Hindlimb muscle (tissue), 1 donor: ENCODE measurements around the gene PRR14L. TPM values are rescaled to one million over a fixed set of nuclear protein-coding genes. Genes with fewer than 3 reads are reported as not detected.

Experiments
- DNase-seq: peaks from one replicate; pipeline ENCODE4 v3.0.0-alpha.2; 2013
- polyA plus RNA-seq: library from polyadenylated mRNA; unstranded; fragments of 120-200 nt; gene quantifications from one replicate; pipeline ENCODE4 v1.2.1, GENCODE V29; 2013; ENCODE audit not compliant: insufficient read length

The PRR14L gene
- polyA plus RNA-seq, 1 donor: 19.5 TPM

- DNase-seq: no peak
Measured at GRCh38 chr22:31637891-31638618, 111.9 kb downstream of the PRR14L start.

DNA sequence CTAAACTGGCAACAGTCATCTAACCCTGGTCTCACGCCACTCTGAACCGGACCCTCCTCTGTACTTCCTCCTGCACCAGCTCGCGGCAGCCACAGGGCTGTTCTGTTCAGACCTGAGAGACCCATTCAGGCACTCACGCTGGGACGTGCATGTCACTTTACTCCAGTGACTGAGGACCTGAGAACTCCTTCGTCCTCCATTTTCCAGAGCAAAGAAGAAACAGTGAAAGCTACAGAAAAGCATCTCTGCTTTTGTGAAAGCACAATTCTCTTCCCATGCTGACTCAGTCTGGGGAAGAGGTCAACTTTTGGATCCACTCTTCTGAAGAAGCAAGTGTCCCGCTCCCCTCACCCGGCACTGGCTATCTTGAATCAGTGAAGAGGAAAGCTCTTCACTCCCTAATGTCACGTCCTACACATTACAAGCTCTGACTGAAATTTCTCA, 112.5 kb downstream of the PRR14L start:
- DNase-seq: no peak

DNA sequence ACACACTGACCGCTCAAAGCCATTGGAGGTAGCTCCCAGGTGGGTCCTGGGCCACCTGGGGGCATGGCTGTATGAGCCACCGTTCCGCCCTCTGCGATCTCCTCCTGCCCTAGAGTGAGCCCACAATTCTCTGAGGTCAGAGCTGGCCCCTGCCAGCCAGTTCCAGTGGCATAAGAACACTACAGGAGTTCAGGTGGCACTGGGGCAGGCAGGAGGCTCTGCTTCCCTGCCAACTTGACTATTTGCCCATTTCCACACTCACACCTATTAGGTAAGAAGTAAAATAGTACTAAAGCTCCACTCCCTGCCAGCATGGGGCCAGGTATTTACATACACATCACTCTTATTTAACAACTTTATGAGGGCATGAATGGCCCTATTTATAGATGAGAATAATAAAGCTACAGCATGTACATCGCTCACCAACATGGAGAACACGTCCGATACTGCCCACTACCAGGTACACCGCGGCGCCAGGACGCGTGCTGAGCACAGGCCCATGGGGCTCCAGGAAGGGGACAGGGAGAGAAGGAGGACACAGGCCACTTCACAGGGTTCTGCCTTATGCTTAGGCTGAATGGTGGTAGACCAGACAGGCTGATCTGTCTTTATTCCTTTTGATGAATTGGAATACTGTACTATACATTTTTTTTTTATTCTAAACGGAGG, 114.2 kb downstream of the PRR14L start:
- no peak for DNase-seq

- DNase-seq: no peak
Measured at GRCh38 chr22:31631436-31631835, 118.5 kb downstream of the PRR14L start.

Other genes with a start within 250 kb of the PRR14L start
- gene PISD, start 87.9 kb downstream of the PRR14L start, polyA plus RNA-seq: 21.8 TPM
- gene DEPDC5, start 3.9 kb upstream of the PRR14L start, polyA plus RNA-seq: 11.5 TPM
- 92.0 TPM for gene YWHAH, start 194.4 kb upstream of the PRR14L start, polyA plus RNA-seq